ENCODE results near the gene ARMC5.

Gene ARMC5

GRCh38 chr16:31461201-31461920 is 2.1 kb downstream of the ARMC5 start:
- no peak for DNase-seq (ENCODE audit: low read depth, low spot score)

GRCh38 chr16:31461921-31462804 is 2.9 kb downstream of the ARMC5 start:
- DNase-seq (ENCODE audit: low read depth, low spot score): no peak

DNA sequence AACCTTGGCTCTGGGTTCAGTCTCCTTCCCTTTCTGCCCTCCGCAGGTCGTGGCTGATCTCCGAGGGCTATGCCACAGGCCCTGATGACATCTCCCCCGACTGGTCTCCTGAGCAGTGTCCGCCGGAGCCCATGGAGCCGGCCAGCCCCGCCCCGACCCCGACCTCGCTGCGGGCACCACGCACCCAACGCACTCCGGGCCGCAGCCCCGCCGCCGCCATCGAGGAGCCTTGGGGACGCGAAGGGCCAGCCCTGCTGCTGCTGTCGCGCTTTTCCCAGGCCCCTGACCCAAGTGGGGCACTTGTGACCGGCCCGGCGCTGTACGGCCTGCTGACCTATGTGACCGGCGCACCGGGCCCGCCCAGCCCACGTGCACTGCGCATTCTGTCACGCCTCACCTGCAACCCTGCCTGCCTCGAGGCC is 5.1 kb downstream of the ARMC5 start:
- no peak for DNase-seq (ENCODE audit: low read depth, low spot score)

DNA sequence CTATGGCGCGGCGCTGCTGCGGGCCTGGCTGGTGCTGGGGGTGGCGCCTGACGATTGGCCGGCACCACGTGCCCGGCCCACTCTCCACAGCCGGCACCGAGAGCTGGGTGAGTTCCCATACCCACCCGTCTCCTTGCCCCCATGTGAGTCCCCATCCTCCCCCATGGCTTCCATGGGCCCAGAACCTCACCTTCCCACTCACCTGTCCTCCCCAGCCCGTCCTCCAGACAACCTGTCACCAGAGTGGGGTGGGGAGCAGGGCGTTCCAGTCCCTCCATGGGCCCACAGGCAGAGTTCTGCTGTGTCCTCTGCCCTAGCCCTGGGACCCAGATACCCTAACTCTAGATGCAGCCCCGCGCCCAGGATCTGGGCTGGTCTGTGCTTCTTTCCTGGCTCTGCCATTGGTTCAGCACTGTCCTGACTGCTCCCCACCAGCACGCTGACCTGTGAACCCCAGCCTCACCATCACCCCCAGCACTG is 5.5 kb downstream of the ARMC5 start:
- no peak for DNase-seq (ENCODE audit: low read depth, low spot score)

DNA sequence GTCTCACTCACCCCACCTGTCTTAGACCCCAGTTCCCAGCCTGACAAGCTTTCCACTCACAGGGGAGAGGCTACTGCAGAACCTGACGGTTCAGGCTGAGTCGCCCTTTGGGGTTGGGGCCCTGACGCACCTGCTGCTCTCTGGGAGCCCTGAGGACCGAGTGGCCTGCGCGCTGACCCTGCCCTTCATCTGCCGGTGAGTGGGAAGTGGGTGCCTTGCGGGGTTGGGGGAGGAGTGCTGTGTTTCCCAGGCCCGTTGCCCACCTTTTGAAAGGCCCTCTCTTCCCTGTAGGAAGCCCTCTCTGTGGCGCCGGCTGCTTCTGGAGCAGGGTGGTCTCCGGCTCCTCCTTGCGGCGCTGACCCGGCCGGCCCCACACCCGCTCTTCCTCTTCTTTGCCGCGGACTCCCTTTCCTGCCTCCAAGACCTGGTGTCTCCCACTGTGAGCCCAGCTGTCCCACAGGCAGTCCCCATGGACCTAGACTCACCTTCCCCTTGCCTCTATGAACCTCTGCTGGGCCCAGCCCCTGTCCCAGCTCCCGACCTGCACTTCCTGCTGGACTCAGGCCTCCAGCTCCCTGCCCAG is 6.6 kb downstream of the ARMC5 start:
- no peak for DNase-seq (ENCODE audit: low read depth, low spot score)

- no peak for DNase-seq (ENCODE audit: low read depth, low spot score)
Observed at GRCh38 chr16:31466381-31466841, 7.1 kb downstream of the ARMC5 start.

DNA sequence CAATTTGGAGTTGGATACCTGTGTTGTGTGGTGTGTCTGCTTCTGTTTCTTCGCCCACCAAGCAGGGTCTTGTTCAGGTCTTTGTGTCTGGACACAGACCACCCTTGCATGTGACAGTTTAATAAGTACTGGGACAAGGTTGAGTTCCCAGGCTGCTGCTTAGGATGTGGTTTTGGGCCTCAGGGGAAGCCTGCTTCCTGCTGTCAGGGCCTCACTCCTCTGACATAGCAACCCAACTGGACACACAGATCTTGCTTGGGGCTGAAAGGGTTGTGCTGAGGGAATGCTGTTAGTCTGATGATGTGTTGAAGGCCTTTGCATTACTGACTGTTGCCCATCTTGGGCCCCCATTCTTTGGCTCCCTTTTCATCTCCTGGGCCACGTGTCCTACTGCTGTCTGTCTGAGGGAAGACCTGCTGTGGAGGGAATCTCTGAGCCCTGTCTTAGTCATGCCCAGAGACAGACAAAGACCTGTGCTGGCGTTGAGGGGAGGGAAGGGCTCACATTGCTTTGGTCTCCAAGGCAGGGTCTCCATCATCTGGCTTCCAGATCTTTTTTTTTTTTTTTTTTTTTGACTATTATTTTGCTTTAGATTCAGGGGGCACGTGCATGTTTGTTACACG is 8.0 kb downstream of the ARMC5 start:
- DNase-seq (ENCODE audit: low read depth, low spot score): no peak

DNA sequence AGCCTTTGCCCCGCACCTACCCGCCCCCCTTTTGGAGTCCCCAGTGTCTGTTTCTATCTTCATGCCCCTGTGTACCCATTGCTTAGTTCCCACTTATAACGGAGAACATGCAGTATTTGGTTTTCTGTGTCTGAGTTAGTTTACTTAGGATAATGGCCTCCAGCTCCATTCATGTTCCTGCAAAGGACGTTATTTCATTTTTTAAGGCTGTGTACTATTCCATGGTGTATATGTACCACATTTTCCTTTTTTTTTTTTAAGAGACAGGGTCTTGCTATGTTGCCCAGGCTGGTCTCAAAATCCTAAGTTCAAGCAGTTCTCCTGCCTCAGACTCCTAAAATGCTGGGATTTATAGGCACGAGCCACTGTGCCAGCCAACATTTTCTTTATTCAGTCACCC is 8.6 kb downstream of the ARMC5 start:
- DNase-seq (ENCODE audit: low read depth, low spot score): no peak

- no peak for DNase-seq (ENCODE audit: low read depth, low spot score)
Observed at GRCh38 chr16:31470615-31471014, 11.3 kb downstream of the ARMC5 start.

DNA sequence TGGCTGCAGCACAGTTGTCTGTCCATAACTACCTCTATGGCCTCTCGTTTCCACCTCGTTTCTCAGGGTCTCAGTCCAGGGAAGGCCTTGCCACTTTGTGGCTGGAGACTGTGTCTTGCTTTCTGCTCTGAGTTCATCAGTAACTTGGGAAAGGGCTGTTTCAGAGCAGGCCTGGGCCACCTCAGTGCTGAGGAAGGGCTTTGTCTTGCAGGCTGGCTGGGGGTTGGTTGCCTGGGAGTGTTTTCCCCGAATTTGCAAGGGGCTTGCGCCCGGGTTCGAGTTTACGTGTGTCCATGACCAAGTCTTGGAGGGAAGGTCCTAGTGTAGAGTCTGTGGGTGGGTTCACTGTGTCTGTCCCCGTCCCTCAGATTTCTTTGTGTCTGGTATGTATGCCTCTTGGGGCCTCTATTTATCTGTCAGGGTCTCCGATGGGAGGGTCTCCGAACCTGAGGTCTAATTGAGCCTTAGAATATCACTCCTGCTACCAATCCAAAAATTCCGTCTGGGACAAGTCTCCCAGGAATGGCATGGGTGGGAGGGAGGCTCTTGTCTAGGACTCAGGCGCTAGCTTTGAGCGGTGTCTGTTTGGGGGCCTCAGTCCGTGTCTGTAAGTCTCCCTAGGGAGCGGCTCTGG is 12.1 kb downstream of the ARMC5 start:
- no peak for DNase-seq (ENCODE audit: low read depth, low spot score)

- DNase-seq (ENCODE audit: low read depth, low spot score): no peak
Observed at GRCh38 chr16:31471875-31472708, 12.8 kb downstream of the ARMC5 start, which contains the start of gene TGFB1I1. Gene TGFB1I1 (plus strand): TSS chr16:31472152. CDS start chr16:31472189, 37 bp downstream.

- no peak for DNase-seq (ENCODE audit: low read depth, low spot score)
Observed at GRCh38 chr16:31472709-31473203, 13.5 kb downstream of the ARMC5 start.

DNA sequence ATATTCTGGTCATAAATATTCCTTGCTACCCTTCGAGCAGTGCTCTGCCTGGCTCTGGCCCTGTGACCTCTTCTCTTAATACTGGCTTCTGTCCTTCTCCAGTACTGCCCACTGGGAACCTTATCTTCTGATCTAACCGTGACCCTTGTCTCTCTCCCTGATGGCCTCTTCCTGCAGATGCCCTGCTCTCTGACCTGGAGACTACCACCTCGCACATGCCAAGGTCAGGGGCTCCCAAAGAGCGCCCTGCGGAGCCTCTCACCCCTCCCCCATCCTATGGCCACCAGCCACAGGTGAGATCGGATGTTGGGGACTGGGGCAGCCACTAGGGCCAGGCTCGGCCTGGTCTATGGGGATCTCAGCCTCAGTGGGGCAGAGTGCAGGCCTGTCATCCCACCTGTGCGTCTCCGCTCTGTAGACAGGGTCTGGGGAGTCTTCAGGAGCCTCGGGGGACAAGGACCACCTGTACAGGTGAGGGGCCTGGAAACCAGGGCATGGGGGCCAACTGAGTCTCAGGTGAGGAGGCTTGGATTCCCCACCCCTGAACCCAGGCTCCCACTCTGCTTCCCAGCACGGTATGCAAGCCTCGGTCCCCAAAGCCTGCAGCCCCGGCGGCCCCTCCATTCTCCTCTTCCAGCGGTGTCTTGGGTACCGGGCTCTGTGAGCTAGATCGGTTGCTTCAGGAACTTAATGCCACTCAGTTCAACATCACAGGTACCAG is 14.1 kb downstream of the ARMC5 start:
- no peak for DNase-seq (ENCODE audit: low read depth, low spot score)

GRCh38 chr16:31474173-31474714 is 14.9 kb downstream of the ARMC5 start:
- DNase-seq (ENCODE audit: low read depth, low spot score): no peak

- DNase-seq (ENCODE audit: low read depth, low spot score): no peak
Observed at GRCh38 chr16:31474773-31475738, 15.8 kb downstream of the ARMC5 start.

- no peak for DNase-seq (ENCODE audit: low read depth, low spot score)
Observed at GRCh38 chr16:31475946-31476302, 16.6 kb downstream of the ARMC5 start.

DNA sequence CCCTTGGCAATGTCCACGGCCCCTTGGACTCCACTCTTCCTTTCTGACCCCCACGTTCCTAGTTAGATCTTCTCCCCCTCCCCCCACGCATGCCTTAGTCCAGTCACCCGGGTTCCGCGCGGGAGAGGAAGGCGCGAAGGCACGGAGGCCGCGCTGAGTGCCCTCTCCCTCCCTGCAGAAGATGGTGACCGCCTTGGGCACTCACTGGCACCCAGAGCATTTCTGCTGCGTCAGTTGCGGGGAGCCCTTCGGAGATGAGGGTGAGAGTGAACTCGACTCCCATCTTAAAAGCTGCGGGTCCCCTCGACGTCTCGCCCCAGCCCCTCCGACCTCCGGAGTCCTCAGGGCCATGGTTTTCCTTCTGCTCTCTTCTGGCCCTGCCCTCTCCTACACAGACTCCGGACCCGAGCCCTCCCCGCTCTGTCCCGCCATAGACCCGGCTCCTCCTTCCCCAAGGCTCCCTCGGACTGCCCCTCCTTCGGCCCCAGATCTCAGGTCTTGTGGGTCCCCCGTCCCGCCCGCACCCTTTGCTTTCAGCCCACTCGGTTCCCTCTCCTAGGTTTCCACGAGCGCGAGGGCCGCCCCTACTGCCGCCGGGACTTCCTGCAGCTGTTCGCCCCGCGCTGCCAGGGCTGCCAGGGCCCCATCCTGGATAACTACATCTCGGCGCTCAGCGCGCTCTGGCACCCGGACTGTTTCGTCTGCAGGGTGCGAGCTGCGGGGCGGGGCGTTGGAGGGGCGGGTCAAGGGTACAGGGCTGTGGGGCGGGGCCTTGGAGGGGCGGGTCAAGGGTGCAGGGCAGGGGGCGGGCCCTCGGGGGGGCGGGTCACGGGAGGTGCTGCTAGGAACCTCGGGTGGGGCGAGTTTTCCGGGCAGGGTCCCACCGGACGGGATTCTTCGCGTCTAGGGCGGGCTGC is 17.3 kb downstream of the ARMC5 start:
- DNase-seq (ENCODE audit: low read depth, low spot score): no peak
